GM18519 (cell line): ENCODE data around the gene MBD4.

Source experiments
- ATAC-seq: cut with Tn5 transposase; IDR thresholded peaks from one replicate; pipeline ENCODE4 v1.9.1; 2021; ENCODE audit warnings: mild to moderate bottlenecking, moderate library complexity; ENCODE audit not compliant: unreplicated experiment, low FRiP score

MBD4 gene

DNA sequence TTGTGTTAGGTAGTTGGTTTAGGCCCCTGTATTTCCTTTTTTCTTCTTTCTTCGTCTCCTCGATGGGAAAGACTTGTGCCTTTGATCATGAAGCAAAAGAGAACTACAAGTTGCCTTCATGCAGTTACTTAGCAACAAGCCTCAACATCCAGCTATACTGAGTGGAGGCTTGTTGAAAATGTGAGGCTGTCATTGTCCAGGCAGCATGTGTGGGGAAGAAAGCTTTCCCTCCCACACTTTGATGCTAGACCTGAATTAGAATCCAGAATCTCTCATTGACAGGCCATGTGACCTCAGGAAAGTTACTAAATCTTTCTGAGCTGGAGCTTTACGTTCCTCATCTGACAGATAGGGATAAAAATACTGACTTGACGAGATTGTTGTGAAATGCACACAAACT lies 24.0 kb upstream of the MBD4 start:
- no peak for ATAC-seq

- ATAC-seq: no peak
Observed at GRCh38 chr3:129463094-129463493, 23.3 kb upstream of the MBD4 start.

DNA sequence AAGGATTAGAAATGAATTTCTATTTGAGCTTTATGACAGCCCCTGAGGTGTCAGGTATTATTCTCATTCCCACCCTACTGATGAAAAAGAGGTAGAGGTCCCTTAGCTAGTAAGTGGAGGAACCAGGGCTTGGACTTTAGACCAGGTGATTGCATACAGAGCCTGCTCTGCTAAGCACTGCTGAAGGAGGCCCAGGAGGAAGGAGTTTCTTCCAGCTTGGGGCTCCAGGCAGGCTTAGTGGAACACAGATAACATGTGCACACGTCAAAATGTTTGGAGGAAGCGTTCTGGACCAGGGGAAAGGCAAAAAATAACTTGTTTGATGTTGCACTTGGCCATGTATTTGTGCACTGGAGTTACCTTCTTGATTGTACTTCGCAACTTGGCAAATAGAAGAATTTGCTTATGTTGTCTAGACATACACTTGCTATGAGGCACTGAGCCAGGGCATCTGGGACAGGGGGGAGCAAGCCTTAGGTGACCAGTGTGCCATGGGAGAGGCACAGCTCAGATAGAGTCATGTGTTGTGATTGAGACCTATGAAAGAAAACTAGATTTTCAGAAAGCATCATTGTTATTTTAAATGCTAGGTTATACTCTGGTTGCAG lies 22.7 kb upstream of the MBD4 start:
- no peak for ATAC-seq

GRCh38 chr3:129461461-129462146 lies 21.9 kb upstream of the MBD4 start:
- no peak for ATAC-seq

- no peak for ATAC-seq
Observed at GRCh38 chr3:129461022-129461421, 21.3 kb upstream of the MBD4 start.

- ATAC-seq: no peak
Observed at GRCh38 chr3:129460572-129460971, 20.8 kb upstream of the MBD4 start.

DNA sequence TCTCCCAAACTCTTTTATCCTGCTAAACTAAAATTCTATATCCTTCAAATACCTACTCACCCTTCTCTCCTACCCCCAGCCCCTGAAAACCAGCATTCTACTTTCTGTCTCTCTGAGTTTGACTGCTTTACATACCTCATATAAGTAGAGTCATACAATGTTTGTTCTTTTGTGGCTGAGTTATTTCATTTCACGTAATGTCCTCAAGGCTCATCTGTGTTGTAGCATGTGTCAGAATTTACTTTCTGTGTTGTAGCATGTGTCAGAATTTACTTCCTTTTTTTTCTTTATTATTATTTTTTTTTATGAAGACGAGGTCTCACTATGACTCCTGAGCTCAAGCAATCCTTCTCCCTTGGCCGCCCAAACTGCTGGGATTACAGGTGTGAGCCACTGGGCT lies 20.4 kb upstream of the MBD4 start:
- no peak for ATAC-seq

DNA sequence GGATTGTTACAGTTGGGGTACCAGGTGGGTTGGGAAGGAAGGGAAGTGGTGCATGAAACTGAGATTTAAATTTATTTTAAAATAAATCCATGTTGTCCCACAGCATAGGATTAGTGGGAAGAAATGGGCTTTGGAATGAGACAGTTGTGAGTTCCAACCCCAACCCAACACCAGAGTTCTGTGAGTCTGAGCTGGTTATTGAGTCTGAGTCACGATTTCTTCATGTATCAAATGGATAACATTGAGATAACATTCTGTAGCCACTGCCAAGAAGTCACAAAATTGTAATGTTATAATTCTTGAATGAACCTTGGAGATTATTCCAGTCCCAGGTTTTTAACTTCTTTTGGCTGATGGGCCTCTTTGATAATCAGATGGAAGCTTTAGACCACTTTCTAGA lies 14.0 kb upstream of the MBD4 start:
- no peak for ATAC-seq

GRCh38 chr3:129449279-129450115 lies 9.7 kb upstream of the MBD4 start:
- no peak for ATAC-seq

DNA sequence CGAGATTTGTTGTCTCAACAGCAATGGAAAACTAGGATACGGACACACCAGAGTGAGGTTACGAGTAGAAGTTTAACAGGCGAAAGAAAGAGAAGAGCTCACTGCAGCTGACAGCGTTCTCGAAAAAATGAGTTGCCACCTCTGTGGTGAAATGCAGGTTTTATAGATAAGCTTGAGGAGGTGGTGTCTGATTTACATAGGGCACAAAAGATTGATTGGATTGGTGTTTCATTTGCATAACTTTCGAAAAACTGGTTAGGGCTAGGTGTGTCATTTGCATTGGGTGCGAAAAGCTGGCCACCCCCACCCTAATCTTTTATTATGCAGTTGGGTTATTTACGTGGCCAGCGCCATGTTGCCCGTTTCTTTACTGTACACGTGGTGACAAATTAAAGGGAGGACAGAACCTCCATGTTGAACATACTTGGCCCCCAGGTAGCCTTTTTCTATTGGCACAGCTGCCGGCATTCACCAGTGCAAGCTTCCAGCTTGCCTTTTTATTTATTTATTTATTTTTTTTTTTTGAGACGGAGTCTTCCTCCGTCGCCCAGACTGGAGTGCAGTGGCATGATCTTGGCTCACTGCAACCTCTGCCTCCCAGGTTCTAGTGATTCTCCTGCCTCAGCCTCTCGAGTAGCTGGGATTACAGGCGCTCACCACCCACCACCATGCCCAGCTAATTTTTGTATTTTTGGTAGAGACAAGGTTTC lies 8.6 kb upstream of the MBD4 start:
- ATAC-seq: no peak

DNA sequence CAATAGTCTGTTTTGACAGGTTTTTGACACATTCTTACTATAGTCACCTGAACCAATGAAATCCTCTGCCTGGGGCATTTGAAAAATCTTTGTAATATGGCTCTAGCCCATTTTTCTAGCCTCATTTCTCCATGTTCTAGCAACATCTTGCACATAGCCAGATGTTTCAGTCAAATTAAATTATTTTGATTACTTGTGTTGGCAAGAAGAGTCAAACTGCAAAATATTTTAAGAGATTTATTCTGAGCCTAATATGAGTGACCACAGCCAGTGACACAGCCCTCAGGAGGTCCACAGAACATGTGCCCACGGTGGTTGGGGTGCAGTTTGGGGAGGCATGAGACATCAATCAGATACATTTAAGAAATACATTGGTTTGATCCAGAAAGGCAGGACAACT lies 7.2 kb upstream of the MBD4 start:
- no peak for ATAC-seq

- ATAC-seq: no peak
Observed at GRCh38 chr3:129445471-129445870, 5.7 kb upstream of the MBD4 start.

- ATAC-seq: no peak
Observed at GRCh38 chr3:129442947-129443346, 3.2 kb upstream of the MBD4 start.

DNA sequence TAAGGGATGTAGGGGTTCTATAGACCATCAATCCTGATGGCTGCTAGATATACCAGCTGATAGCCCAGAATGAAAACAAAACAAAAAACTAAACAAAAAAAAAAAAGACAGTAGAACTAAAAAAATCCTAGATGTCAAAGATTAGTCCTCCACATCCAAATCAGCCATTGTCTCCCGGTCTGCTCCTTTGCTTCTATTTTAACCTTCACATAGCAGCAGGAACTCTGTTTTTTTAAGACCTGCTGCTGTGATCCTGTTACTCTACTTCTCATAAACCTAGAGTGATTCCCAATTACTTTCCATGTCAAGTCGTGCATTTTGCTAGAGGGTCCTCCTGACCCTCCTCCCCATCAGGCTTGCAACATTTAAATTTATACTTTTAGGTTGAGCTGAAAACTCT lies 2.7 kb upstream of the MBD4 start:
- ATAC-seq: no peak

- no peak for ATAC-seq
Observed at GRCh38 chr3:129441782-129442181, 2.0 kb upstream of the MBD4 start.

GRCh38 chr3:129441215-129441614 lies 1.5 kb upstream of the MBD4 start:
- ATAC-seq: no peak

GRCh38 chr3:129440618-129441190 lies 956 bp upstream of the MBD4 start:
- ATAC-seq: no peak

DNA sequence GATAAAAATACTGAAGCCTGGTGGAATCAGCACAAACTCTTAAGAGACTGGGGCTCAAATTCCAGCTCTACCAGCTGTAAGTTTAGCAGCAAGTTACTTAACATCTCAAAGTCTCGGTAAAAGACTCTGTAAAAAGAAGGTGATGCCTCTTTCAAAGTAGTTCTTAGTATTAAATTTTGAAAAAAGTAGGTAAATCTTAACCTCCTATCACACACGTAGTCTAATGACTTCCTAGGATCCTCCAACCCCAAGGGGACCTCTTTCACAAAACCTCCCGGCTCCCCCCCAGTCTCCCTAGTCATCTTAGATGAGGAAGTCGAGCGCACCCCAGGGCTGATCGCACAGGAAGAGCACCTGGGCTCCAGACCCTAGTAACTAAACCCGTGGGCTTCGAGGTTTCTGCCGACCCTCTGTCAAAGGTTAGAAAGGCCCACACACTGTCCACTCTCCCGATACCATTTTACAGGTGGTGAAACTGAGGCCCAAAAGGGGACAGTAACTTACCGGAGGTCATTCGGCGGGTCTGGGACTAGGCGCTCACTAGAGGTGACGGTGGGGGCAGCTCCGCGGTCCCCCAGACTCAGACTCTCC lies 427 bp downstream of the MBD4 start:
- no peak for ATAC-seq

GRCh38 chr3:129435367-129435766 lies 4.4 kb downstream of the MBD4 start:
- ATAC-seq: no peak

DNA sequence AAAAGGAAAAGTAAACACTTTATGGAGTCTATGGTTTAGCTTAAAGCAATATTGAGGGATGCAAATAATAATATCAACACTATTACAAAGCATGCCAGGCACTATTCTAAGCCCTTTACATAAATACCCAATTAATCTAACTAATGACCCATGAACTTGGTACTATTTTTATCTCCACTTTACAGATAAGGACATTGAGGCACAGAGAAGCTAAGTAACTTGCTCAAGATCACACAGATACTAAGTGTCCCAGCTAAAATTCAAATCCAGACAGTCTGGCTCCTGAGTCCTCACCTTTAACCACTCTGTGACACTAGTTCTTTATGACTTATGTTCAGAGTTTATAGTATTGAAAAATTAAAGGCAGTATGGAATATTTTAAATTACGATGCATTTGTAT lies 5.6 kb downstream of the MBD4 start:
- no peak for ATAC-seq
